H1 (cell line): ENCODE measurements around the gene HNRNPA3. TPM values are rescaled to one million over a fixed set of nuclear protein-coding genes. Genes with fewer than 3 reads are reported as not detected.

Experiments used
- CTCF ChIA-PET: fragments of 300-600 bp; sonication (Branson Sonifier 250); formaldehyde crosslinking; loops from one replicate; lab custom pipeline; 2021; ENCODE audit not compliant: partially characterized antibody; lab: Charles Lee
- POLR2A ChIA-PET: fragments of 300-600 bp; sonication (Branson Sonifier 250); formaldehyde crosslinking; loops from one replicate; lab custom pipeline; 2021; ENCODE audit warnings: inconsistent platforms; ENCODE audit not compliant: partially characterized antibody; lab: Charles Lee
- DNase-seq, 2 experiments: peaks; one replicate each; pipeline versions ENCODE4 v3.0.0 to v3.0.0-alpha.2; 2010 to 2022; ENCODE audit warnings: low spot score in 2 of 2, low read depth in 1 of 2, mixed read lengths in 1 of 2
- FAIRE-seq: peaks from 2 replicates; lab custom pipeline; 2011; peaks lifted over from hg19 to GRCh38; lab: Jason Lieb, UNC
- H2AFZ ChIP-seq: 2 replicates; pipeline ENCODE4 v1.8.1; 2012; ENCODE audit warnings: low read length, inconsistent platforms
- H2AK5ac ChIP-seq: 2 replicates; pipeline ENCODE4 v1.6.1; 2013; ENCODE audit warnings: low read depth, low read length
- H2BK120ac ChIP-seq: replicated peaks from 2 replicates; pipeline ENCODE3; 2013; ENCODE audit warnings: low read depth, low read length, inconsistent platforms
- H2BK12ac ChIP-seq: 2 replicates; pipeline ENCODE4 v1.6.1; 2013; ENCODE audit warnings: low read depth, low read length
- H2BK15ac ChIP-seq: 2 replicates; pipeline ENCODE4 v1.6.1; 2013; ENCODE audit warnings: low read length
- H2BK20ac ChIP-seq: 2 replicates; pipeline ENCODE4 v1.6.1; 2013; ENCODE audit warnings: low read length
- H2BK5ac ChIP-seq: 2 replicates; pipeline ENCODE4 v1.6.1; 2013; ENCODE audit warnings: low read depth, low read length
- H3K14ac ChIP-seq: 2 replicates; pipeline ENCODE4 v1.6.1; 2013; ENCODE audit warnings: inconsistent platforms; ENCODE audit not compliant: insufficient read length
- H3K18ac ChIP-seq: 2 replicates; pipeline ENCODE4 v1.6.1; 2013; ENCODE audit warnings: low read length; ENCODE audit errors: extremely low read depth
- H3K23ac ChIP-seq: 2 replicates; pipeline ENCODE4 v1.6.1; 2013; ENCODE audit warnings: inconsistent platforms; ENCODE audit not compliant: insufficient read length
- H3K23me2 ChIP-seq: 2 replicates; pipeline ENCODE4 v1.6.1; 2013; ENCODE audit warnings: low read depth, low read length
- H3K27ac ChIP-seq: 2 replicates; pipeline ENCODE4 v1.6.1; 2011; ENCODE audit warnings: low read depth, low read length, inconsistent platforms
- H3K27me3 ChIP-seq, 4 experiments: replicated peaks in 1 of 4; 1 replicate in 1 of 4; 2 replicates in 3 of 4; pipeline versions ENCODE4 v1.6.1 to v1.8.1; 2011 to 2013; ENCODE audit warnings: low read length in 3 of 4, mild to moderate bottlenecking in 3 of 4, inconsistent platforms in 2 of 4, mixed read lengths in 2 of 4, moderate library complexity in 1 of 4; ENCODE audit not compliant: control insufficient read depth in 3 of 4, insufficient read depth in 3 of 4; ENCODE audit errors: extremely low read depth in 1 of 4
- H3K36me3 ChIP-seq, 4 experiments: 2 replicates each; pipeline versions ENCODE4 v1.6.1 to v1.8.1; 2011 to 2013; ENCODE audit warnings: mild to moderate bottlenecking in 4 of 4, low read length in 3 of 4, moderate library complexity in 2 of 4, control low read depth in 1 of 4, inconsistent platforms in 1 of 4; ENCODE audit not compliant: insufficient read depth in 4 of 4, control insufficient read depth in 2 of 4
- H3K4ac ChIP-seq: replicated peaks from 2 replicates; pipeline ENCODE3; 2013; ENCODE audit warnings: low read length, low read depth, mixed read lengths, inconsistent platforms; ENCODE audit not compliant: insufficient read length
- H3K4me1 ChIP-seq, 4 experiments: replicated peaks in 1 of 4; 1 replicate in 1 of 4; 2 replicates in 3 of 4; pipeline versions ENCODE4 v1.6.1 to v1.8.1; 2011 to 2013; ENCODE audit warnings: low read length in 3 of 4, inconsistent platforms in 2 of 4, mixed read lengths in 1 of 4; ENCODE audit not compliant: insufficient read depth in 4 of 4, control insufficient read depth in 3 of 4
- H3K4me2 ChIP-seq, 2 experiments: 2 replicates each; pipeline versions ENCODE4 v1.6.1 to v1.8.1; 2011 to 2013; ENCODE audit warnings: low read depth in 2 of 2, low read length in 2 of 2, control low read depth in 1 of 2, inconsistent platforms in 1 of 2, mild to moderate bottlenecking in 1 of 2; ENCODE audit not compliant: insufficient read depth in 1 of 2
- H3K4me3 ChIP-seq, 4 experiments: fragments of 200-600, 300-600 bp in 1 of 4; sonication (generic), shearing (Covaris generic), sonication (Bioruptor Twin) in 1 of 4; 2 replicates each; pipeline versions ENCODE4 v1.5.1 to v1.8.1; 2011 to 2016; ENCODE audit warnings: low read length in 4 of 4, low read depth in 3 of 4, control low read depth in 2 of 4, inconsistent platforms in 2 of 4, mild to moderate bottlenecking in 2 of 4, mixed read lengths in 1 of 4, moderate library complexity in 1 of 4; ENCODE audit not compliant: insufficient read depth in 2 of 4; ENCODE audit errors: extremely low read depth in 1 of 4
- H3K56ac ChIP-seq: replicated peaks from 2 replicates; pipeline ENCODE3; 2013; ENCODE audit warnings: low read depth, mild to moderate bottlenecking, mixed read lengths, low read length, inconsistent platforms; ENCODE audit not compliant: insufficient read length
- H3K79me1 ChIP-seq: 2 replicates; pipeline ENCODE4 v1.6.1; 2013; ENCODE audit warnings: low read depth, low read length, control low read depth
- H3K79me2 ChIP-seq, 2 experiments: 2 replicates each; pipeline versions ENCODE4 v1.6.1 to v1.8.1; 2012 to 2013; ENCODE audit warnings: low read length in 2 of 2, mild to moderate bottlenecking in 2 of 2, inconsistent platforms in 1 of 2; ENCODE audit not compliant: insufficient read depth in 2 of 2, control insufficient read depth in 1 of 2
- H3K9ac ChIP-seq, 4 experiments: replicated peaks in 1 of 4; 1 replicate in 1 of 4; 2 replicates in 3 of 4; pipeline versions ENCODE4 v1.6.1 to v1.8.1; 2011 to 2013; ENCODE audit warnings: low read depth in 3 of 4, low read length in 3 of 4, control low read depth in 2 of 4, mild to moderate bottlenecking in 2 of 4, moderate library complexity in 2 of 4, inconsistent platforms in 1 of 4; ENCODE audit errors: extremely low read depth in 1 of 4
- H3K9me3 ChIP-seq, 2 experiments: 2 replicates each; pipeline versions ENCODE4 v1.6.1 to v1.8.1; 2012 to 2013; ENCODE audit warnings: mild to moderate bottlenecking in 2 of 2, moderate library complexity in 2 of 2, control low read depth in 1 of 2, inconsistent platforms in 1 of 2, low read depth in 1 of 2, low read length in 1 of 2, mixed read lengths in 1 of 2; ENCODE audit not compliant: insufficient read depth in 2 of 2
- H4K20me1 ChIP-seq, 2 experiments: replicated peaks in 1 of 2; 2 replicates each; pipeline versions ENCODE3 to v1.8.1; 2011 to 2013; ENCODE audit warnings: inconsistent platforms in 2 of 2, low read length in 2 of 2, mild to moderate bottlenecking in 1 of 2; ENCODE audit not compliant: insufficient read depth in 2 of 2, control insufficient read depth in 1 of 2
- H4K5ac ChIP-seq: 2 replicates; pipeline ENCODE4 v1.6.1; 2013; ENCODE audit warnings: low read length, low read depth, mixed read lengths, inconsistent platforms; ENCODE audit not compliant: insufficient read length
- H4K8ac ChIP-seq: 2 replicates; pipeline ENCODE4 v1.8.0; 2013; ENCODE audit warnings: mild to moderate bottlenecking, moderate library complexity, low read length, inconsistent platforms; ENCODE audit not compliant: insufficient read depth; ENCODE audit errors: extremely low read depth
- H4K91ac ChIP-seq: replicated peaks from 2 replicates; pipeline ENCODE3; 2013; ENCODE audit warnings: low read length, mixed read lengths, inconsistent platforms; ENCODE audit not compliant: insufficient read length
- ATF3 ChIP-seq: IDR thresholded peaks from 2 replicates; pipeline ENCODE4 v1.6.1; 2011; ENCODE audit warnings: low read depth, mild to moderate bottlenecking, low read length; ENCODE audit not compliant: insufficient read depth
- RAD21 ChIP-seq, 2 experiments: IDR thresholded peaks in 1 of 2; conservative IDR thresholded peaks in 1 of 2; 2 replicates each; pipeline ENCODE4 v1.6.1; 2011; ENCODE audit warnings: low read depth in 2 of 2, low read length in 2 of 2, improper control_type of control experiment in 1 of 2, inconsistent platforms in 1 of 2, mild to moderate bottlenecking in 1 of 2, moderate library complexity in 1 of 2
- whole genome bisulfite sequencing, 2 experiments: shearing (Covaris generic) in 1 of 2; methylation state at CpG; one replicate each; pipeline versions ENCODE4 v1.1.6 to v1.1.7; 2013 to 2015; ENCODE audit warnings: low lambda C conversion rate in 2 of 2, mixed read lengths in 2 of 2, inconsistent platforms in 1 of 2, low coverage in 1 of 2, missing lambda C conversion rate in 1 of 2; ENCODE audit not compliant: insufficient replicate concordance in 2 of 2, insufficient coverage in 1 of 2, insufficient read length in 1 of 2; ENCODE audit errors: extremely low coverage in 1 of 2, missing lambda C conversion rate in 1 of 2; 5-methylcytosine and 5-hydroxymethylcytosine counted together
- polyA plus RNA-seq, 7 experiments: library from polyadenylated mRNA; depleted of rRNA in 3 of 7; stranded (reverse) in 5 of 7; unstranded in 2 of 7; fragments of >200 nt in 5 of 7; fragments of 200-250 nt in 2 of 7; gene quantifications; 1 replicate in 5 of 7; 2 replicates in 1 of 7; 4 replicates in 1 of 7; pipeline versions ENCODE4 v1.2.1 to v1.2.3, GENCODE V29; 2011 to 2013; ENCODE audit warnings: missing spikeins in 2 of 7, mixed read lengths in 2 of 7
- total RNA-seq: library from RNA; stranded (reverse); fragmentation: NEBNext Ultra II Directional; extraction: Animal tissue kit (Norgen Biotek cat#: 25700); gene quantifications from 2 replicates; pipeline ENCODE4 v1.2.1, GENCODE V29; 2021

HNRNPA3 gene
- total and polyA plus RNA-seq, 2 of the 8 experiments (the other 6 are each of a cell fraction or from before 2014, with no cell fraction given), result 66.1 to 408 TPM

- Histone ChIP-seq H3K4me1 (peaks cover 0 to 9% (median 0%) of the 10 kb centered on the region in 4 experiments; a peak in 1 of 7 replicates), H3K4ac (no peak overlapping the region), H3K14ac (no peak overlapping the region), H3K36me3 (peaks cover 0 to 3% (median 0%) of the 10 kb centered on the region in 4 experiments; a peak in 1 of 8 replicates), H4K5ac (no peak overlapping the region), H3K79me1 (peaks cover 5% of the 10 kb centered on the region), H2BK120ac (no peak overlapping the region), H3K4me2 (no peak overlapping the region), H3K79me2 (peaks cover 21 to 99% of the 10 kb centered on the region in 2 experiments), H4K91ac (no peak overlapping the region), H3K23me2 (no peaks in the 10 kb centered on the region), H3K4me3 (no peak overlapping the region), H2BK12ac (no peak overlapping the region), H3K23ac (no peak overlapping the region), H2AK5ac (no peak overlapping the region), H2AFZ (no peak overlapping the region), H2BK15ac (no peak overlapping the region), H3K9me3 (peaks cover 7 to 8% of the 10 kb centered on the region in 2 experiments), H3K9ac (no peak overlapping the region), H2BK20ac (no peak overlapping the region), H4K20me1 (peaks cover 12 to 13% of the 10 kb centered on the region in 2 experiments), H3K27ac (no peak overlapping the region), H2BK5ac (no peak overlapping the region), H3K56ac (no peak overlapping the region), H3K18ac (no peak overlapping the region), H4K8ac (no peak overlapping the region), H3K27me3 (no peaks in the 10 kb centered on the region)
- no peak for DNase-seq
- ChIA-PET POLR2A (interaction anchor here (1.2 to 1.8 kb wide), 6 partner anchors 10 to 45 kb away, joined by 3 to 7 read pairs (median 6); partner anchors contain the start of gene HNRNPA3), CTCF (interaction anchor here (1.6 kb wide), 1 partner anchor 62 kb away, joined by 3 read pairs; no protein-coding TSS in a partner anchor)
- no peak for FAIRE-seq
- WGBS, 2 experiments, result 92% methylated on average over 5 of the region's 5 CpGs; no CpG with 5 or more reads in 1 of the 2 experiments
- no peak for TF ChIP-seq RAD21 (IDR thresholded peaks at IDR 0.05 in 1 of 2, conservative IDR thresholded peaks at IDR 0.05 in 1 of 2; ENCODE audit: low read depth in 2 of 2, low read length in 2 of 2)
- TF ChIP-seq ATF3, result no peak
Measured at GRCh38 chr2:177257471-177257870, 44.9 kb downstream of the HNRNPA3 start.
